A549 (cell line): ENCODE measurements around the gene OR5B12. TPM values are rescaled to one million over a fixed set of nuclear protein-coding genes. Genes with fewer than 3 reads are reported as not detected.

Source experiments
- ATAC-seq, 2 experiments: fragments of 200-7000 bp in 1 of 2; fragments of >200 bp in 1 of 2; cut with Nextera tagmentation in 1 of 2; cut with Tn5 transposase in 1 of 2; 3 replicates each; pipeline versions ENCODE4 v1.8.0 to v1.9.1; 2018 to 2020; ENCODE audit warnings: mild to moderate bottlenecking in 1 of 2, moderate library complexity in 1 of 2
- CTCF ChIA-PET: fragments of 300-600 bp; sonication (Branson Sonifier 250); formaldehyde crosslinking; extraction: SDS; loops from one replicate; lab custom pipeline; 2021; ENCODE audit warnings: antibody characterized with exemption, inconsistent platforms; lab: Yijun Ruan, JAX
- POLR2A ChIA-PET: fragments of 350-600 bp; formaldehyde crosslinking; extraction: SDS; loops from one replicate; lab custom pipeline; 2021; ENCODE audit warnings: antibody characterized with exemption, inconsistent platforms; lab: Yijun Ruan, JAX
- DNase-seq, 2 experiments: peaks; one replicate each; pipeline versions ENCODE4 v3.0.0 to v3.0.0-alpha.2; 2011 to 2016; ENCODE audit warnings: low read depth in 1 of 2, low spot score in 1 of 2
- FAIRE-seq: peaks from 2 replicates; lab custom pipeline; 2011; peaks lifted over from hg19 to GRCh38; lab: Jason Lieb, UNC
- H3K27ac ChIP-seq, 2 experiments: fragments of >200 bp; sonication (Bioruptor Twin); formaldehyde crosslinking; 3 replicates each; pipeline ENCODE4 v1.5.1; 2016 to 2017
- H3K4me1 ChIP-seq: fragments of >200 bp; sonication (Bioruptor Twin); formaldehyde crosslinking; 3 replicates; pipeline ENCODE4 v1.6.1; 2016
- H3K4me2 ChIP-seq: fragments of >200 bp; sonication (Bioruptor Twin); formaldehyde crosslinking; 3 replicates; pipeline ENCODE4 v1.6.1; 2016
- H3K4me3 ChIP-seq: fragments of >200 bp; sonication (Bioruptor Twin); formaldehyde crosslinking; 3 replicates; pipeline ENCODE4 v1.5.1; 2016
- H3K9me3 ChIP-seq: fragments of >200 bp; sonication (Bioruptor Twin); formaldehyde crosslinking; 3 replicates; pipeline ENCODE4 v1.6.1; 2016
- BCL3 ChIP-seq: fragments of >200 bp; sonication (Bioruptor Twin); formaldehyde crosslinking; IDR thresholded peaks from 3 replicates; pipeline ENCODE4 v1.6.1; 2016
- CBX2 ChIP-seq: fragments of 200-600 bp; sonication (generic); IDR thresholded peaks from 2 replicates; pipeline ENCODE4 v1.6.1; 2016; ENCODE audit warnings: low read depth, mild to moderate bottlenecking, borderline replicate concordance
- CBX8 ChIP-seq: fragments of 200-600 bp; sonication (generic); IDR thresholded peaks from 2 replicates; pipeline ENCODE4 v1.6.1; 2016
- CEBPB ChIP-seq, 2 experiments: fragments of >200 bp in 1 of 2; sonication (Bioruptor Twin) in 1 of 2; formaldehyde crosslinking in 1 of 2; IDR thresholded peaks; 2 replicates each; pipeline ENCODE4 v1.6.1; 2012 to 2016
- EHF ChIP-seq: fragments of 250-450 bp; sonication (Bioruptor Pico); IDR thresholded peaks from 2 replicates; pipeline ENCODE4 v1.5.0; 2020; ENCODE audit warnings: mild to moderate bottlenecking
- EHMT2 ChIP-seq: fragments of 200-600 bp; sonication (generic); IDR thresholded peaks from 2 replicates; pipeline ENCODE4 v1.6.1; 2016; ENCODE audit warnings: antibody characterized with exemption, low read depth, mild to moderate bottlenecking, moderate library complexity
- ELK1 ChIP-seq: fragments of 150-350 bp; IDR thresholded peaks from 2 replicates; pipeline ENCODE4 v1.6.1; 2014; ENCODE audit warnings: low read depth, mild to moderate bottlenecking, low read length
- ESRRA ChIP-seq: fragments of 150-350 bp; IDR thresholded peaks from 2 replicates; pipeline ENCODE4 v1.6.1; 2014; ENCODE audit warnings: mild to moderate bottlenecking, low read length, borderline replicate concordance
- FOSL2 ChIP-seq, 2 experiments: fragments of 450-650 bp in 1 of 2; fragments of >200 bp in 1 of 2; sonication (Bioruptor Twin) in 1 of 2; formaldehyde crosslinking; IDR thresholded peaks; 2 replicates each; pipeline versions ENCODE4 v1.5.0 to v1.6.1; 2016 to 2020; ENCODE audit warnings: mild to moderate bottlenecking in 1 of 2, moderate library complexity in 1 of 2
- FOXS1 ChIP-seq: fragments of 250-450 bp; sonication (Bioruptor Pico); IDR thresholded peaks from 2 replicates; pipeline ENCODE4 v1.5.0; 2020; ENCODE audit warnings: mild to moderate bottlenecking, moderate library complexity
- HES2 ChIP-seq: fragments of >200 bp; sonication (Bioruptor Twin); formaldehyde crosslinking; IDR thresholded peaks from 2 replicates; pipeline ENCODE4 v1.6.1; 2016
- HEYL ChIP-seq: fragments of 250-450 bp; sonication (Bioruptor Pico); IDR thresholded peaks from 2 replicates; pipeline ENCODE4 v1.8.0; 2021; ENCODE audit warnings: mild to moderate bottlenecking, moderate library complexity
- HMGXB4 ChIP-seq: fragments of 250-450 bp; sonication (Bioruptor Pico); IDR thresholded peaks from 2 replicates; pipeline ENCODE4 v1.5.0; 2021; ENCODE audit warnings: mild to moderate bottlenecking, moderate library complexity, borderline replicate concordance
- HOXA7 ChIP-seq: fragments of 250-450 bp; sonication (Bioruptor Pico); IDR thresholded peaks from 2 replicates; pipeline ENCODE4 v1.5.0; 2020; ENCODE audit warnings: mild to moderate bottlenecking, moderate library complexity
- JUN ChIP-seq, 2 experiments: fragments of >200 bp; sonication (Bioruptor Twin); formaldehyde crosslinking; IDR thresholded peaks; 2 replicates in 1 of 2; 3 replicates in 1 of 2; pipeline ENCODE4 v1.6.1; 2016 to 2017
- KDM5A ChIP-seq: fragments of 200-600 bp; sonication (generic); IDR thresholded peaks from 2 replicates; pipeline ENCODE4 v1.6.1; 2016; ENCODE audit warnings: antibody characterized with exemption, mild to moderate bottlenecking
- MAFK ChIP-seq: fragments of 450-650 bp; IDR thresholded peaks from 2 replicates; pipeline ENCODE4 v1.6.1; 2014; ENCODE audit not compliant: partially characterized antibody
- MAZ ChIP-seq: fragments of 150-350 bp; IDR thresholded peaks from 2 replicates; pipeline ENCODE4 v1.6.1; 2014; ENCODE audit warnings: antibody characterized with exemption, low read depth, low read length, borderline replicate concordance
- PHF8 ChIP-seq: fragments of 200-600 bp; sonication (generic); IDR thresholded peaks from 2 replicates; pipeline ENCODE4 v1.6.1; 2016; ENCODE audit warnings: low read depth, mild to moderate bottlenecking, antibody characterized with exemption, moderate library complexity, borderline replicate concordance
- POLR2A ChIP-seq: IDR thresholded peaks from 2 replicates; pipeline ENCODE4 v1.6.1; 2012; ENCODE audit warnings: mild to moderate bottlenecking, low read length
- RAD21 ChIP-seq, 2 experiments: fragments of >200 bp in 1 of 2; sonication (Bioruptor Twin) in 1 of 2; formaldehyde crosslinking in 1 of 2; IDR thresholded peaks in 1 of 2; conservative IDR thresholded peaks in 1 of 2; 2 replicates in 1 of 2; 3 replicates in 1 of 2; pipeline ENCODE4 v1.6.1; 2012 to 2018; ENCODE audit warnings: inconsistent platforms in 1 of 2
- RCOR1 ChIP-seq: fragments of 150-350 bp; IDR thresholded peaks from 2 replicates; pipeline ENCODE4 v1.6.1; 2014; ENCODE audit warnings: antibody characterized with exemption, low read length, low read depth
- REST ChIP-seq: fragments of 200-600 bp; sonication (generic); IDR thresholded peaks from 2 replicates; pipeline ENCODE4 v1.6.1; 2016; ENCODE audit warnings: antibody characterized with exemption, mild to moderate bottlenecking, moderate library complexity
- SMC3 ChIP-seq: fragments of >200 bp; sonication (Bioruptor Twin); formaldehyde crosslinking; IDR thresholded peaks from 3 replicates; pipeline ENCODE4 v1.6.1; 2018; ENCODE audit warnings: inconsistent platforms
- TFCP2L1 ChIP-seq: fragments of 250-450 bp; sonication (Bioruptor Pico); IDR thresholded peaks from 2 replicates; pipeline ENCODE4 v1.5.0; 2021; ENCODE audit warnings: mild to moderate bottlenecking
- TP53 ChIP-seq: fragments of 250-450 bp; sonication (Bioruptor Pico); IDR thresholded peaks from 2 replicates; pipeline ENCODE4 v1.5.0; 2021; ENCODE audit warnings: mild to moderate bottlenecking, moderate library complexity
- ZC3H11A ChIP-seq: fragments of 450-650 bp; IDR thresholded peaks from 2 replicates; pipeline ENCODE4 v1.6.1; 2014; ENCODE audit warnings: antibody characterized with exemption, mild to moderate bottlenecking
- ZNF302 ChIP-seq: fragments of 250-450 bp; sonication (Bioruptor Pico); IDR thresholded peaks from 2 replicates; pipeline ENCODE4 v1.9.0; 2021; ENCODE audit warnings: inconsistent platforms, mild to moderate bottlenecking, moderate library complexity
- WGBS: methylation state at CpG from one replicate; pipeline ENCODE4 v1.1.6; 2017; ENCODE audit errors: missing lambda C conversion rate; 5-methylcytosine and 5-hydroxymethylcytosine counted together
- polyA plus RNA-seq, 4 experiments: library from polyadenylated mRNA; depleted of rRNA in 3 of 4; stranded (reverse); fragments of >200 nt; fragmentation: RNase III in 1 of 4; extraction: RNeasy Plus Mini Kit Qiagen cat#74134 plus additional on column Dnase treatment in 1 of 4; gene quantifications; 2 replicates in 3 of 4; 3 replicates in 1 of 4; pipeline ENCODE4 v1.2.3, GENCODE V29; 2011 to 2017

The OR5B12 gene
- polyA plus RNA-seq, 2 of the 4 experiments (the other 2 are of a cell fraction), result not detected

GRCh38 chr11:58471892-58472291 lies 29.9 kb upstream of the OR5B12 start:
- TF ChIP-seq HOXA7 (CRISPR knock-in tag) (no peak), ZC3H11A (no peak), EHF (CRISPR knock-in tag) (no peak), FOXS1 (CRISPR knock-in tag) (no peak)
- TF ChIP-seq, all 56 proteins: peak for 0
- Histone ChIP-seq H3K4me1 (no peaks in the 10 kb centered on the region), H3K27ac (no peak overlapping the region), H3K4me3 (no peak overlapping the region), H3K4me2 (no peak overlapping the region), H3K9me3 (peaks cover 10% of the 10 kb centered on the region)
- no peak for ATAC-seq
- ChIA-PET POLR2A (no interaction called here), CTCF (no interaction called here)
- no peak for DNase-seq
- FAIRE-seq, result no peak

- Histone ChIP-seq H3K4me1 (no peaks in the 10 kb centered on the region), H3K4me3 (no peak overlapping the region), H3K4me2 (no peak overlapping the region), H3K9me3 (peaks cover 2% of the 10 kb centered on the region; the same call in 1 of the 3 replicates), H3K27ac (no peak overlapping the region)
- ChIA-PET CTCF (no interaction called here), POLR2A (no interaction called here)
- no peak for DNase-seq
- TF ChIP-seq HES2 (no peak), FOSL2 (IDR thresholded peaks at IDR 0.05) (no peak), FOSL2 (CRISPR knock-in tag; IDR thresholded peaks at IDR 0.05) (no peak), FOXS1 (CRISPR knock-in tag) (no peak), ZNF302 (CRISPR knock-in tag) (no peak), KDM5A (no peak), SMC3 (no peak), MAFK (no peak), MAZ (no peak), ELK1 (no peak), CBX2 (no peak), CEBPB (IDR thresholded peaks at IDR 0.05) (no peak), PHF8 (no peak), RCOR1 (no peak), CBX8 (no peak), REST (no peak)
- WGBS, result 0% methylated on average over 1 of the region's 1 CpG
- no peak for ATAC-seq
- FAIRE-seq, result no peak
Measured at GRCh38 chr11:58466293-58466692, 24.3 kb upstream of the OR5B12 start.

GRCh38 chr11:58465690-58466089 lies 23.7 kb upstream of the OR5B12 start:
- no peaks in the 10 kb centered on the region for H3K9me3 ChIP-seq
- no peak for TF ChIP-seq POLR2A
- no peak for TF ChIP-seq RAD21 (conservative IDR thresholded peaks at IDR 0.05 in 1 of 2, IDR thresholded peaks at IDR 0.05 in 1 of 2)
- TF ChIP-seq TFCP2L1, result no peak
- no peak for TF ChIP-seq FOSL2 (IDR thresholded peaks at IDR 0.05)
- TF ChIP-seq FOSL2 (CRISPR knock-in tag; IDR thresholded peaks at IDR 0.05), result no peak
- no peak for TF ChIP-seq ESRRA
- no peak for TF ChIP-seq BCL3
- no peak for TF ChIP-seq HEYL (CRISPR knock-in tag)
- no peak for TF ChIP-seq EHMT2
- no peak for TF ChIP-seq ZNF302 (CRISPR knock-in tag)
- TF ChIP-seq TP53, result no peak
- no peak for TF ChIP-seq JUN (IDR thresholded peaks at IDR 0.05)
- TF ChIP-seq RCOR1, result no peak
- no peak for TF ChIP-seq HMGXB4 (CRISPR knock-in tag)
- no peak for DNase-seq
- FAIRE-seq, result no peak
- ChIA-PET POLR2A (no interaction called here), CTCF (no interaction called here)
- no peak overlapping the region for H3K27ac ChIP-seq
- H3K4me2 ChIP-seq, result no peak overlapping the region
- WGBS, result 1% methylated on average over 3 of the region's 3 CpGs
- no peak for ATAC-seq
- H3K4me3 ChIP-seq, result no peak overlapping the region
- no peaks in the 10 kb centered on the region for H3K4me1 ChIP-seq
